Peyer's patch (tissue), 4 donors: ENCODE results near the gene SSR2. TPM values are rescaled to one million over a fixed set of nuclear protein-coding genes. Genes with fewer than 3 reads are reported as not detected.
A peak's percentile ranks its signal among the peaks of the same experiment; 100 is the strongest.

ENCODE experiments used
- DNase-seq, 3 donors: peaks; one replicate each; pipeline ENCODE4 v3.0.0-alpha.2; 2017 to 2019
- H3K27ac ChIP-seq, 4 donors: fragments of 200-600 bp; sonication (generic); one replicate each; pipeline ENCODE4 v1.5.1; 2016 to 2019
- H3K27me3 ChIP-seq, 2 donors: fragments of 200-600 bp; sonication (generic); one replicate each; pipeline ENCODE4 v1.5.1; 2019
- H3K36me3 ChIP-seq, 3 donors: fragments of 200-600 bp; sonication (generic); one replicate each; pipeline ENCODE4 v1.5.1; 2016 to 2019
- H3K4me1 ChIP-seq, 4 donors: fragments of 200-600 bp; sonication (generic); one replicate each; pipeline ENCODE4 v1.5.1; 2016 to 2019
- H3K4me3 ChIP-seq, 4 donors: fragments of 200-600 bp; sonication (generic); 1 replicate in 3 of 4; 2 replicates in 1 of 4; pipeline ENCODE4 v1.5.1; 2016 to 2019; ENCODE audit warnings: mild to moderate bottlenecking in 1 of 4
- H3K9me3 ChIP-seq, 4 donors: fragments of 200-600 bp; sonication (generic); one replicate each; pipeline ENCODE4 v1.5.1; 2016 to 2019; ENCODE audit warnings: mild to moderate bottlenecking in 1 of 4
- POLR2A ChIP-seq, 2 donors: fragments of 450-650 bp; IDR thresholded peaks; one replicate each; pipeline ENCODE4 v1.5.1; 2017; ENCODE audit warnings: antibody characterized with exemption in 2 of 2, mild to moderate bottlenecking in 2 of 2, moderate library complexity in 2 of 2
- total RNA-seq, 4 donors: library from RNA; depleted of rRNA; stranded (reverse); fragments of >200 nt; gene quantifications; one replicate each; pipeline ENCODE4 v1.1.0, GENCODE V29; 2016
- TF ChIP-seq, protein P1 (sequence below), 6 experiments: fragments of 450-650 bp in 4 of 6; fragments of 200-600 bp in 2 of 6; sonication (generic) in 1 of 6; IDR thresholded peaks; one replicate each; pipeline ENCODE4 v1.5.1; 2017 to 2019; ENCODE audit warnings: antibody characterized with exemption in 6 of 6, mild to moderate bottlenecking in 3 of 6, moderate library complexity in 1 of 6

The SSR2 gene
- total RNA-seq, 4 donors from 2014 or later: 133 to 269 (median 202) TPM

DNA sequence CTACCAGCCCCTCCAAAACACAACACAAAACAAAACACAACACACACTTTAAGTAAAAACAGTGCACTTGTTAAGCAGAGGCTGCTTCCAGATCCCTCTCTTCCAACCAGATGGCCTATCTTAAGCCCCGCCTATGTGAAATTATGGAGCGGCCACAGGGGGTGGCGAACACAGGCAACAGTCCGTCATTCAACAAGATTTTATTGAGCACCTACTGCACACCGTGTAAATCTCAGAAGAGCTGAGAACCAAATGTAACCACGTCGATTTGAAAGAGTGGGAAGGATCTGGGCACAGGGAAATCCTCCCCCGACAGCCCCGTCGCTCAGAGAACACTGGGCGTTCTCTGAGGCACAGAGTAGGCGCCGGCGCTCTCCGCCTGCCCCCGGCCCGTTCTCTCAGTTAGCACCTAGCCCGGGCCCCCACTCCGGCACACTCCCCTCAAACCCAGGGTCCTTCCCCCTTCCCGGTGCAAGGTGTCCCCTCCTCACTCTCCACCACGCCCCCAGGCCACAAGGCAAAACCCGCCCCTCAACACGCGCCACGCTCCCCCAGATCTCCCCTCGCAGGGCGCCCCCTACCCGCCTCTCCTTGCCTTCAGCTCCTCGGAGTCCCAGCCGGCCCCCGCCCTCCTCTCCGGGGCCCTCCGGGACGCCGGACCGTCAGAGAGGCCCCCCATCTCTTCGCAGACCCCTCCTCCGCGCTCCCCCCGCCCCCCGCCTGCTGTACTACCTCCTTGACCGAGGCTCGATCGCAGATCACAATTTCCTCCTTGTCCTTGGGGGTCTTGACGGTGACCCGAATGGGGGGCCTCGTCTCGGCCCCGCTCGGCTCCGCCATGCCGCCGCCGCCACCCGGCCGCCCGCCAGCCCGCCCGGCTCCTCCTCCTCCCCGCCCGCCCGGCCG lies 32.4 kb upstream of the SSR2 start:
- no peaks in the 10 kb centered on the region for H3K27me3 ChIP-seq
- TF ChIP-seq POLR2A (IDR thresholded peaks at IDR 0.05): no peak
- TF ChIP-seq, protein P1, sequence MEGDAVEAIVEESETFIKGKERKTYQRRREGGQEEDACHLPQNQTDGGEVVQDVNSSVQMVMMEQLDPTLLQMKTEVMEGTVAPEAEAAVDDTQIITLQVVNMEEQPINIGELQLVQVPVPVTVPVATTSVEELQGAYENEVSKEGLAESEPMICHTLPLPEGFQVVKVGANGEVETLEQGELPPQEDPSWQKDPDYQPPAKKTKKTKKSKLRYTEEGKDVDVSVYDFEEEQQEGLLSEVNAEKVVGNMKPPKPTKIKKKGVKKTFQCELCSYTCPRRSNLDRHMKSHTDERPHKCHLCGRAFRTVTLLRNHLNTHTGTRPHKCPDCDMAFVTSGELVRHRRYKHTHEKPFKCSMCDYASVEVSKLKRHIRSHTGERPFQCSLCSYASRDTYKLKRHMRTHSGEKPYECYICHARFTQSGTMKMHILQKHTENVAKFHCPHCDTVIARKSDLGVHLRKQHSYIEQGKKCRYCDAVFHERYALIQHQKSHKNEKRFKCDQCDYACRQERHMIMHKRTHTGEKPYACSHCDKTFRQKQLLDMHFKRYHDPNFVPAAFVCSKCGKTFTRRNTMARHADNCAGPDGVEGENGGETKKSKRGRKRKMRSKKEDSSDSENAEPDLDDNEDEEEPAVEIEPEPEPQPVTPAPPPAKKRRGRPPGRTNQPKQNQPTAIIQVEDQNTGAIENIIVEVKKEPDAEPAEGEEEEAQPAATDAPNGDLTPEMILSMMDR (IDR thresholded peaks at IDR 0.05): peak in 3 of 6 experiments; percentile 17 to 36 (median 26)
- DNase-seq: peak; percentile 68 to 81 (median 78)

GRCh38 chr1:156051011-156051725 lies 30.4 kb upstream of the SSR2 start:
- TF ChIP-seq, protein P1 (IDR thresholded peaks at IDR 0.05): no peak
- TF ChIP-seq POLR2A (IDR thresholded peaks at IDR 0.05): no peak
- Histone ChIP-seq H3K4me3 (no peak overlapping the region), H3K4me1 (peaks cover 0 to 21% (median 5%) of the 10 kb centered on the region in 4 donors), H3K9me3 (no peaks in the 10 kb centered on the region), H3K27me3 (no peaks in the 10 kb centered on the region), H3K27ac (no peak overlapping the region), H3K36me3 (peaks cover 0 to 14% (median 0%) of the 10 kb centered on the region in 3 donors)
- no peak for DNase-seq

More for the DNA sequence above, 32.4 kb upstream of the SSR2 start:
- Histone ChIP-seq H3K36me3 (peaks cover 0 to 10% (median 0%) of the 10 kb centered on the region in 3 donors), H3K27ac (peak overlapping the region; percentile 89 to 96 (median 90)), H3K9me3 (no peaks in the 10 kb centered on the region), H3K4me3 (peak overlapping the region; percentile 75 to 90 (median 78)), H3K4me1 (peaks cover 0 to 21% (median 5%) of the 10 kb centered on the region in 4 donors)

GRCh38 chr1:156050376-156050775 lies 29.6 kb upstream of the SSR2 start:
- H3K27me3 ChIP-seq: no peaks in the 10 kb centered on the region
- H3K4me3 ChIP-seq: no peak overlapping the region
- TF ChIP-seq POLR2A (IDR thresholded peaks at IDR 0.05): no peak
- TF ChIP-seq, protein P1 (IDR thresholded peaks at IDR 0.05): no peak
- no peak overlapping the region for H3K27ac ChIP-seq
- H3K4me1 ChIP-seq: peaks cover 0 to 13% (median 4%) of the 10 kb centered on the region in 4 donors
- peaks cover 0 to 14% (median 0%) of the 10 kb centered on the region in 3 donors for H3K36me3 ChIP-seq
- H3K9me3 ChIP-seq: no peaks in the 10 kb centered on the region
- DNase-seq: no peak

GRCh38 chr1:156048663-156049258 lies 28.0 kb upstream of the SSR2 start:
- no peak for DNase-seq
- no peak for TF ChIP-seq POLR2A (IDR thresholded peaks at IDR 0.05)
- TF ChIP-seq, protein P1 (IDR thresholded peaks at IDR 0.05): no peak
- H3K27me3 ChIP-seq: no peaks in the 10 kb centered on the region
- peaks cover 0 to 18% (median 0%) of the 10 kb centered on the region in 3 donors for H3K36me3 ChIP-seq
- peaks cover 0 to 9% (median 2%) of the 10 kb centered on the region in 4 donors for H3K4me1 ChIP-seq
- no peak overlapping the region for H3K27ac ChIP-seq
- no peaks in the 10 kb centered on the region for H3K9me3 ChIP-seq
- H3K4me3 ChIP-seq: no peak overlapping the region

DNA sequence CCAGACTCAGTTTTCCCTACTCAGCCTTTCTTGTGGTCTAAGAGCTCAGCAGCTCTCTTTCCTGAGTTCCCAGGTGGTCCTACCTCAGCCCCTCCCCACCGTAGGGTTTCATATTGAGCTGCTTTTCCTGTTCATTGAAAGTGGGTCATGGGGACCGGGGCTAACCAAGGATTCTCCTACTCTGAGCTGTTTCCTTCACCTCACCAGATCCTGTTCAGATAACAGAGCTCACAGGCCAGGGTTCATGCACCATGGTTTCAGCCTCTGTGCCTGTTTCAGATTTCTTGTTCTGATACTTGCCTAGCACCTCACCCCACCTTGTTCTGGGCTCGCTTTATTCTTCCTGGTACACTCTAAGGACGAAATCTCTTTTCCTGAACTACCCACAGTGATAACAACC lies 24.3 kb upstream of the SSR2 start:
- H3K9me3 ChIP-seq: no peaks in the 10 kb centered on the region
- H3K36me3 ChIP-seq: peaks cover 0 to 45% (median 0%) of the 10 kb centered on the region in 3 donors
- no peaks in the 10 kb centered on the region for H3K27me3 ChIP-seq
- H3K4me3 ChIP-seq: no peak overlapping the region
- TF ChIP-seq POLR2A (IDR thresholded peaks at IDR 0.05): no peak
- TF ChIP-seq, protein P1 (IDR thresholded peaks at IDR 0.05): no peak
- no peaks in the 10 kb centered on the region for H3K4me1 ChIP-seq
- no peak for DNase-seq
- H3K27ac ChIP-seq: no peak overlapping the region
